H9 (cell line): ENCODE measurements around the gene FAM228A. TPM values are rescaled to one million over a fixed set of nuclear protein-coding genes. Genes with fewer than 3 reads are reported as not detected.

Experiments used
- DNase-seq: peaks from one replicate; pipeline ENCODE4 v3.0.0-alpha.2; 2017
- H2AFZ ChIP-seq: one replicate; pipeline ENCODE4 v1.6.1; 2013; ENCODE audit warnings: mild to moderate bottlenecking, low read length, control low read depth, moderate library complexity
- H2AK5ac ChIP-seq: 2 replicates; pipeline ENCODE4 v1.6.1; 2013; ENCODE audit warnings: low read length, control low read depth, mixed read lengths; ENCODE audit not compliant: insufficient read length
- H2BK120ac ChIP-seq: one replicate; pipeline ENCODE4 v1.6.1; 2013; ENCODE audit warnings: low read depth, mild to moderate bottlenecking, low read length, control low read depth, inconsistent platforms; ENCODE audit not compliant: poor library complexity, severe bottlenecking
- H2BK12ac ChIP-seq: 2 replicates; pipeline ENCODE4 v1.6.1; 2013; ENCODE audit warnings: low read length, control low read depth, mixed read lengths, low read depth; ENCODE audit not compliant: insufficient read length
- H2BK15ac ChIP-seq: 2 replicates; pipeline ENCODE4 v1.6.1; 2013; ENCODE audit warnings: low read depth, low read length, control low read depth
- H2BK20ac ChIP-seq: one replicate; pipeline ENCODE4 v1.6.1; 2013; ENCODE audit warnings: low read depth, mild to moderate bottlenecking, low read length, control low read depth, inconsistent platforms; ENCODE audit not compliant: poor library complexity, severe bottlenecking
- H2BK5ac ChIP-seq: 2 replicates; pipeline ENCODE4 v1.6.1; 2013; ENCODE audit warnings: low read length, control low read depth, mixed read lengths; ENCODE audit not compliant: insufficient read length
- H3K14ac ChIP-seq: 2 replicates; pipeline ENCODE4 v1.6.1; 2013; ENCODE audit warnings: low read length, control low read depth; ENCODE audit not compliant: insufficient read depth
- H3K18ac ChIP-seq: 2 replicates; pipeline ENCODE4 v1.6.1; 2013; ENCODE audit warnings: low read depth, mild to moderate bottlenecking, mixed read lengths, low read length, control low read depth; ENCODE audit not compliant: insufficient read length
- H3K23ac ChIP-seq: 2 replicates; pipeline ENCODE4 v1.6.1; 2013; ENCODE audit warnings: low read length, control low read depth, mixed read lengths, low read depth; ENCODE audit not compliant: insufficient read length
- H3K23me2 ChIP-seq: 2 replicates; pipeline ENCODE4 v1.6.1; 2013; ENCODE audit warnings: low read depth, mild to moderate bottlenecking, mixed read lengths, low read length, control low read depth; ENCODE audit not compliant: insufficient read length, poor library complexity, severe bottlenecking
- H3K27ac ChIP-seq: 2 replicates; pipeline ENCODE4 v1.5.1; 2013; ENCODE audit warnings: low read length, control low read depth, mixed read lengths, low read depth; ENCODE audit not compliant: insufficient read length
- H3K27me3 ChIP-seq: 2 replicates; pipeline ENCODE4 v1.6.1; 2013; ENCODE audit warnings: low read length, control low read depth, inconsistent platforms; ENCODE audit not compliant: insufficient read depth
- H3K4ac ChIP-seq: 2 replicates; pipeline ENCODE4 v1.6.1; 2013; ENCODE audit warnings: low read depth, mild to moderate bottlenecking, control low read depth, inconsistent platforms, low read length, moderate library complexity
- H3K4me1 ChIP-seq: 2 replicates; pipeline ENCODE4 v1.6.1; 2013; ENCODE audit warnings: low read length, control low read depth, inconsistent platforms; ENCODE audit not compliant: insufficient read depth
- H3K4me2 ChIP-seq: 2 replicates; pipeline ENCODE4 v1.6.1; 2013; ENCODE audit warnings: low read length, control low read depth, mixed read lengths; ENCODE audit not compliant: insufficient read length, insufficient read depth
- H3K56ac ChIP-seq: 2 replicates; pipeline ENCODE4 v1.6.1; 2013; ENCODE audit warnings: low read depth, mild to moderate bottlenecking, mixed read lengths, low read length, control low read depth; ENCODE audit not compliant: insufficient read length
- H3K79me1 ChIP-seq: 2 replicates; pipeline ENCODE4 v1.6.1; 2013; ENCODE audit warnings: low read depth, mild to moderate bottlenecking, moderate library complexity, low read length, control low read depth, inconsistent platforms; ENCODE audit not compliant: insufficient read depth, poor library complexity, severe bottlenecking
- H3K79me2 ChIP-seq: 2 replicates; pipeline ENCODE4 v1.6.1; 2013; ENCODE audit warnings: low read length, control low read depth, inconsistent platforms; ENCODE audit not compliant: insufficient read depth
- H3K9ac ChIP-seq: 2 replicates; pipeline ENCODE4 v1.6.1; 2013; ENCODE audit warnings: low read length, control low read depth, mixed read lengths; ENCODE audit not compliant: insufficient read length; ENCODE audit errors: extremely low read depth
- H3K9me3 ChIP-seq: one replicate; pipeline ENCODE4 v1.6.1; 2013; ENCODE audit warnings: low read depth, low read length, inconsistent platforms; ENCODE audit not compliant: control insufficient read depth
- H3T11ph ChIP-seq: one replicate; pipeline ENCODE4 v1.6.1; 2013; ENCODE audit warnings: mild to moderate bottlenecking, low read length, control low read depth, inconsistent platforms
- H4K20me1 ChIP-seq: one replicate; pipeline ENCODE4 v1.6.1; 2013; ENCODE audit not compliant: control insufficient read depth, insufficient read length, insufficient read depth
- H4K5ac ChIP-seq: 2 replicates; pipeline ENCODE4 v1.6.1; 2013; ENCODE audit warnings: low read depth, mild to moderate bottlenecking, mixed read lengths, low read length, control low read depth; ENCODE audit not compliant: insufficient read length
- H4K8ac ChIP-seq: replicated peaks from 2 replicates; pipeline ENCODE4 v1.6.1; 2013; ENCODE audit warnings: low read length, control low read depth, mixed read lengths, low read depth; ENCODE audit not compliant: insufficient read length
- H4K91ac ChIP-seq: 2 replicates; pipeline ENCODE4 v1.6.1; 2013; ENCODE audit warnings: low read depth, mild to moderate bottlenecking, moderate library complexity, mixed read lengths, low read length, control low read depth; ENCODE audit not compliant: insufficient read length
- H3K27ac Mint-ChIP-seq, 3 experiments: 2 replicates in 2 of 3; 3 replicates in 1 of 3; pipeline ENCODE4 v1.8.0; 2020 to 2021; ENCODE audit warnings: mixed read lengths in 3 of 3, mild to moderate bottlenecking in 1 of 3, moderate library complexity in 1 of 3
- H3K27me3 Mint-ChIP-seq: 2 replicates; pipeline ENCODE4 v1.8.0; 2021; ENCODE audit warnings: low read depth, mild to moderate bottlenecking, moderate library complexity, mixed read lengths
- H3K36me3 Mint-ChIP-seq, 3 experiments: 2 replicates in 2 of 3; 3 replicates in 1 of 3; pipeline ENCODE4 v1.8.0; 2020 to 2021; ENCODE audit warnings: low read depth in 3 of 3, mixed read lengths in 3 of 3; ENCODE audit not compliant: insufficient read depth in 1 of 3
- H3K4me1 Mint-ChIP-seq, 2 experiments: 2 replicates each; pipeline ENCODE4 v1.8.0; 2020; ENCODE audit warnings: mixed read lengths in 2 of 2
- H3K4me3 Mint-ChIP-seq, 2 experiments: 2 replicates in 1 of 2; 3 replicates in 1 of 2; pipeline ENCODE4 v1.8.0; 2020 to 2021; ENCODE audit warnings: mild to moderate bottlenecking in 2 of 2, mixed read lengths in 2 of 2, moderate library complexity in 1 of 2
- H3K9me3 Mint-ChIP-seq, 2 experiments: 2 replicates in 1 of 2; 3 replicates in 1 of 2; pipeline ENCODE4 v1.8.0; 2020; ENCODE audit warnings: mild to moderate bottlenecking in 2 of 2, mixed read lengths in 2 of 2, moderate library complexity in 1 of 2
- total RNA-seq: library from RNA; stranded (reverse); gene quantifications from 2 replicates; pipeline ENCODE4 v1.2.1, GENCODE V29; 2021
- TF ChIP-seq, protein P1 (sequence below): fragments of 200-600 bp; sonication (generic); conservative IDR thresholded peaks from 3 replicates; pipeline ENCODE4 v1.8.0; 2021; ENCODE audit warnings: antibody characterized with exemption, mild to moderate bottlenecking

Gene FAM228A
- total RNA-seq, 1 experiment from 2014 or later = not detected

DNA sequence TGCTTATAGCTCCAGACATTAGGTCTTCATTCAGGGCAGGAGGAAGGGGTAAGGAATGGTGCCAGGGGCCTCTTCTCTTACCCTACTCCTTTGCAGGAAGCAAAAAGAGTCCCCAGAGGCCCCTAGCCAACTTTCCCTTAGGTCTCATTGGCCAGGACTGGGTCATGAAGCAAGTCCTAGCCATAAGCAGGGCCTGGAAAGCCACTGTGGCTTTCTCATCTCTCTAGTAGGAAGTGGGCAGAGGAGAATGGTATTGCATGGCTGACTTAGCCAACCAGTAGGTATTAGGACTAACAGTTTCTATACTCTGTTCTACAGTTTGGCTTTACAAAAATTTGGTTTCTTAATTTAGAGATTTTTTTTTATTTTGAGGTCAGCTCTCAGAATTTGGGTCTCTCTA lies 4.8 kb downstream of the FAM228A start:
- Histone ChIP-seq H3K4me2 (no peak overlapping the region), H3K23ac (no peak overlapping the region), H3K27me3 (no peaks in the 10 kb centered on the region), H4K20me1 (no peaks in the 10 kb centered on the region), H2AFZ (no peak overlapping the region), H2BK12ac (no peak overlapping the region), H3K23me2 (no peaks in the 10 kb centered on the region), H4K5ac (no peak overlapping the region), H3K79me1 (no peaks in the 10 kb centered on the region), H3K9me3 (no peaks in the 10 kb centered on the region), H4K91ac (no peak overlapping the region), H3K56ac (no peak overlapping the region), H3K27ac (no peak overlapping the region), H2BK20ac (no peak overlapping the region), H3K14ac (no peak overlapping the region), H3K9ac (no peak overlapping the region), H4K8ac (no peak overlapping the region), H2BK5ac (no peak overlapping the region), H3K18ac (no peak overlapping the region), H2BK15ac (no peak overlapping the region), H3T11ph (no peak overlapping the region), H3K79me2 (no peaks in the 10 kb centered on the region), H3K4ac (no peak overlapping the region), H3K4me1 (no peaks in the 10 kb centered on the region), H2AK5ac (no peak overlapping the region), H2BK120ac (no peak overlapping the region)
- H3K4me3 Mint-ChIP-seq = no peak overlapping the region
- no peak overlapping the region for H3K27ac Mint-ChIP-seq
- TF ChIP-seq, protein P1, sequence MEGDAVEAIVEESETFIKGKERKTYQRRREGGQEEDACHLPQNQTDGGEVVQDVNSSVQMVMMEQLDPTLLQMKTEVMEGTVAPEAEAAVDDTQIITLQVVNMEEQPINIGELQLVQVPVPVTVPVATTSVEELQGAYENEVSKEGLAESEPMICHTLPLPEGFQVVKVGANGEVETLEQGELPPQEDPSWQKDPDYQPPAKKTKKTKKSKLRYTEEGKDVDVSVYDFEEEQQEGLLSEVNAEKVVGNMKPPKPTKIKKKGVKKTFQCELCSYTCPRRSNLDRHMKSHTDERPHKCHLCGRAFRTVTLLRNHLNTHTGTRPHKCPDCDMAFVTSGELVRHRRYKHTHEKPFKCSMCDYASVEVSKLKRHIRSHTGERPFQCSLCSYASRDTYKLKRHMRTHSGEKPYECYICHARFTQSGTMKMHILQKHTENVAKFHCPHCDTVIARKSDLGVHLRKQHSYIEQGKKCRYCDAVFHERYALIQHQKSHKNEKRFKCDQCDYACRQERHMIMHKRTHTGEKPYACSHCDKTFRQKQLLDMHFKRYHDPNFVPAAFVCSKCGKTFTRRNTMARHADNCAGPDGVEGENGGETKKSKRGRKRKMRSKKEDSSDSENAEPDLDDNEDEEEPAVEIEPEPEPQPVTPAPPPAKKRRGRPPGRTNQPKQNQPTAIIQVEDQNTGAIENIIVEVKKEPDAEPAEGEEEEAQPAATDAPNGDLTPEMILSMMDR = no peak
- no peaks in the 10 kb centered on the region for H3K4me1 Mint-ChIP-seq
- DNase-seq = no peak
- no peaks in the 10 kb centered on the region; a peak in 1 of 7 replicates for H3K36me3 Mint-ChIP-seq
- H3K27me3 Mint-ChIP-seq = no peaks in the 10 kb centered on the region
- H3K9me3 Mint-ChIP-seq = no peaks in the 10 kb centered on the region
